Retinal pigment epithelial cell (primary cell): ENCODE results near the gene TMEM132C.

ENCODE experiments used
- DNase-seq: peaks from one replicate; pipeline ENCODE4 v3.0.0-alpha.2; 2010; ENCODE audit warnings: low read depth
- H3K4me3 ChIP-seq: 2 replicates; pipeline ENCODE4 v1.5.1; 2011; ENCODE audit warnings: mild to moderate bottlenecking, low read length, control low read depth, moderate library complexity
- TF ChIP-seq, protein P1 (sequence below): conservative IDR thresholded peaks from 2 replicates; pipeline ENCODE4 v1.5.1; 2011; ENCODE audit warnings: low read depth, low read length, control low read depth, inconsistent platforms

TMEM132C gene

DNA sequence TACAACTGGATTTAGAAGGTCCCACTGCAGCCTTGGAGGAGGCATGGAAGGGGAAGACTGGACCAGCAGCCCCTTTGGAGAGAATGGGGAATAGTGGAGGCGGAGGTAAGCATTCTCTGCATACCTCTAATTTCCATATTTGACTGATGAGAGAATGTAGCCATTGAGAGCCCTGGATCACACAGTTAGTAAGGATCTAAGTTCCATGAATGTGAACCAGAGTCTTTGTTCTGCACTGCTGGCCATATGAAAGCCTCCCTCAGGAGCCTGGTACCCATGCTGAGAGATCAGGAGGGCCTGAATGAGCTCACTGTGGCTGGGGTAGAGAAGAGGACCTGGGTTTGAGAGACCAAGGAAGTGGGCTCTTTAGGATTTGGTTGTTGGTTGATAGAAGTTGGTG is 192.1 kb downstream of the TMEM132C start:
- TF ChIP-seq, protein P1, sequence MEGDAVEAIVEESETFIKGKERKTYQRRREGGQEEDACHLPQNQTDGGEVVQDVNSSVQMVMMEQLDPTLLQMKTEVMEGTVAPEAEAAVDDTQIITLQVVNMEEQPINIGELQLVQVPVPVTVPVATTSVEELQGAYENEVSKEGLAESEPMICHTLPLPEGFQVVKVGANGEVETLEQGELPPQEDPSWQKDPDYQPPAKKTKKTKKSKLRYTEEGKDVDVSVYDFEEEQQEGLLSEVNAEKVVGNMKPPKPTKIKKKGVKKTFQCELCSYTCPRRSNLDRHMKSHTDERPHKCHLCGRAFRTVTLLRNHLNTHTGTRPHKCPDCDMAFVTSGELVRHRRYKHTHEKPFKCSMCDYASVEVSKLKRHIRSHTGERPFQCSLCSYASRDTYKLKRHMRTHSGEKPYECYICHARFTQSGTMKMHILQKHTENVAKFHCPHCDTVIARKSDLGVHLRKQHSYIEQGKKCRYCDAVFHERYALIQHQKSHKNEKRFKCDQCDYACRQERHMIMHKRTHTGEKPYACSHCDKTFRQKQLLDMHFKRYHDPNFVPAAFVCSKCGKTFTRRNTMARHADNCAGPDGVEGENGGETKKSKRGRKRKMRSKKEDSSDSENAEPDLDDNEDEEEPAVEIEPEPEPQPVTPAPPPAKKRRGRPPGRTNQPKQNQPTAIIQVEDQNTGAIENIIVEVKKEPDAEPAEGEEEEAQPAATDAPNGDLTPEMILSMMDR = no peak
- H3K4me3 ChIP-seq = no peak overlapping the region
- DNase-seq = no peak

DNA sequence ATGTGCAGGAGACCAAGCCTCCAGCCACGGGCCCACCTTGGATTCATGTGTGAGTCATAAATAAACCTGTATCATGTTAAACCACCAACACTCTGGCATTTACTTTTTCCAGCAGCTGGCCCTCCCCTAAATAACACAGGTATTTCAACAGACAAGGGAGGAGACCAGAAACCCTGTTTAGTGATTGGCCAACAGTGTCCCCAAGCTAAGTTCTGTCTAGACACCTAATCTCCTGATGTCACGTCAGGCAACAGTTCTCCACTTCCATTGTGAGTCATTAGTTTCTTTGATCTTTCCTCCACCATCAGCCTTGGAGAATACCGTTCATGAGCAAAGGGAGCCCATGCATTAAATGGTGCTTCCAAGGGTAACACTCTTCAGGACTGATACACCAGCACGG is 196.9 kb downstream of the TMEM132C start:
- TF ChIP-seq, protein P1 = no peak
- H3K4me3 ChIP-seq = no peak overlapping the region
- DNase-seq = no peak

DNA sequence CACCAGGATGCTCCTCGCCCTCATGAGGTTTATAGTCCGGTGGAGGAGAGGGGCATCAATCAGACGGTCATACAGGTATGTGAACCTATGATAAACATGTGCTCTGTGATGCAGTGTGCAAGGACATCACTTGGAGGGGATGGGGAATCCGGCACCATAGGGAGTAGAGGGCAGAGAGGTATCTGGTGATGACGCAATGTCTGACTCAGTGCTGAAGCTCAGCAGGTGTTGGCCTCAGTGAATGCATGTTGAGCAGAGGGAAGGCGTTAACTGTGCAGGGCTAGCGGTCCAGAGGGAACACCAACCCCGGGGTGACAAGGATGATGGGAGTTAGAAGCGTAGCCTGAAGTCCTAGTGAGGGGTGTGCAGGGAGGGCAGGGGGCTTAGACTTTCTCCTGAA is 200.9 kb downstream of the TMEM132C start:
- DNase-seq = no peak
- no peak overlapping the region for H3K4me3 ChIP-seq
- TF ChIP-seq, protein P1 = no peak

DNA sequence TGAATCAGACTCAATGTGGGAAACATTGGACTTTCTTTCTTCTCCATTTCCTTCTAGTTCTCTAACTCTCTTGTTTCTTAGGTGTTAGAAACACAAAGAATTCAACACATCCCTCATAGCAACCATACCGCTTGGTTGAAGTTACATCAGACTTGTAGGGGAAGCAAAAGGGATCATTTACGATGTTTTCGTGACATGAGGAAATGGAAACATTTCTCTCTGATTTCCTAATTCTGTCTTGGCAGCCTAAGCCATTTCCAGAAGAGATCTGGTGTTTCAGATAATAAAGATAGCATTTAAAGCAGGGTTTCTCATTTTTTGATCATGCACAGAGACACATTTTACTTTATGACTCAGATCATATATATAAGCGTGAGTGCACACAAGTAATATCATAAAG is 202.0 kb downstream of the TMEM132C start:
- TF ChIP-seq, protein P1 = no peak
- no peak for DNase-seq
- H3K4me3 ChIP-seq = no peak overlapping the region

DNA sequence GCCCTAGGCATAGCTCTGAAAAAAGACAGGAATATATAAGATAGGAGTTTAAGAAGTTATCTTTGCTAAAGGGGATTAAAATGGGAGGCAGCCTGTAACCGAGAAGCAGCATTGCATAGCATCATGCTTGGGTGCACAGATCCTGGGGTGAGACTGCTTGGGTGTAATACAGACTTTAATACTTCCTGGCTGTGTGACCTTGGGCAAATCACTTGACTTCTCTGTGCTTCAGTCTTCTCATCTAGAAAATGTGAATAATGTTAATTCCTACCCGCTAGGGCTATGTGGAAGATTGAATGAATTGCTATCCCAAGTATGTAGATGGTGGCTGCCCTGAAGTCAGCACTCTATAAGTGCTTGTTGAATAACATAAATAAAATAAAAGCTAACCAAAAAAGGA is 204.5 kb downstream of the TMEM132C start:
- TF ChIP-seq, protein P1 = no peak
- H3K4me3 ChIP-seq = no peak overlapping the region
- no peak for DNase-seq

DNA sequence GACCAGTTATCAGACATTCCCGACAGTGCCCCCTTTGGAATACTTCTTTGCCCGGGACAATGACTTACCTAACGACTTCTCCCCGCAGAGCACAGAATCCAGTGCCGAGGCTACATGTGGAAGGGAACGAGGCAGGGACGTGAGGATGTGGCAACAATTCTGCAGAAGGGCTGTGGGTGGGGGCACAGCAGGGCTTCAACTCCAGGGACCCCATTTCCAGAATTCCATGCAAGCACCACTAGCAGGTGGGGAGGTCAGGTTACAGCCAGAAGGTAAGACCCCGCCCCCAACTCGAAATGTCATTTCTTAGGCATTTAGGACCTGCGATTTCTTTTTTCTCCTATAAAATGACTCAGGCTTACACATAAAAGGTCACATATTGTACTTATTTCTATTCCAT is 207.9 kb downstream of the TMEM132C start:
- TF ChIP-seq, protein P1 = no peak

DNA sequence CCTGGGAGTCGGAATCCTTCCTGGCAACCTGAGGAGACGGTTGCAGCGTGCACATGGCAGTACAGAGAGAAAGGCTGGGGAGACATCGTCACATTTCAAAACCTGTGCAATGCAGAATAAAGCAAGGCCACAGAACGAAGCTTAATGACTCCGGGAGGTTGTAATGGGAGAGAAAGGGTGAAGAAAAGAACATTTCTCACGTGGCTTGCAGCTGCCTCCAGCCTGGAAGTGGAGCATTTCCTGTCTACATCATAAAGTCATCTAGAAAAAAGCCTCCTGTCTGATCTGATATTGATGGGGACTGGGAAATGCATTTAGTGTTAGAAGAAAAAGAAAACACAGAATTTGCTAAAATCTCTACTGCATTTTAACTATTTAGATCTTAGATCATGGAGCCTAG is 209.3 kb downstream of the TMEM132C start:
- no peak for DNase-seq
- TF ChIP-seq, protein P1 = no peak
- H3K4me3 ChIP-seq = no peak overlapping the region

More for the DNA sequence above, 207.9 kb downstream of the TMEM132C start:
- DNase-seq = no peak
- H3K4me3 ChIP-seq = no peak overlapping the region
